HG03064 (cell line): ENCODE data around the gene MYH7.
"Not testable (repeated sequence)": the region's sequence is repeated elsewhere in the genome, so short reads cannot be mapped to it uniquely, and the experiment has no call there.

Experiments used
- ATAC-seq: cut with Tn5 transposase; IDR thresholded peaks from one replicate; pipeline ENCODE4 v1.9.1; 2021; ENCODE audit warnings: low read depth; ENCODE audit not compliant: unreplicated experiment

MYH7 gene

DNA sequence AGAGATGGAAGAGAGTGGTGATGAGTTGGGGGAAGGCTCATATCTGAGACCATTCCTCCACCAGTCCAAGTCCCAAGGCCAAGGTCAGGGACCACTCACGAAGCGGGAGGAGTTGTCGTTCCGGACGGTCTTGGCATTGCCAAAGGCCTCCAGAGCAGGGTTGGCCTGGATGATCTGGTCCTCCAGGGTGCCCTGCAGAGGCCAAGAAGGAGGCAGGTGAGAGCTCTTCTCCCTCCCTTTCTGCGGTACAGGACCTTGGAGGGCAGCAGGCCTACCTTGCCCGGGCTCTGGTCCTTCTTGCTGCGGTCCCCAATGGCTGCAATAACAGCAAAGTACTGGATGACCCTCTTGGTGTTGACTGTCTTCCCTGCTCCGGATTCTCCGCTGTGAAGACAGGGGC, 4.0 kb downstream of the MYH7 start:
- no peak for ATAC-seq

DNA sequence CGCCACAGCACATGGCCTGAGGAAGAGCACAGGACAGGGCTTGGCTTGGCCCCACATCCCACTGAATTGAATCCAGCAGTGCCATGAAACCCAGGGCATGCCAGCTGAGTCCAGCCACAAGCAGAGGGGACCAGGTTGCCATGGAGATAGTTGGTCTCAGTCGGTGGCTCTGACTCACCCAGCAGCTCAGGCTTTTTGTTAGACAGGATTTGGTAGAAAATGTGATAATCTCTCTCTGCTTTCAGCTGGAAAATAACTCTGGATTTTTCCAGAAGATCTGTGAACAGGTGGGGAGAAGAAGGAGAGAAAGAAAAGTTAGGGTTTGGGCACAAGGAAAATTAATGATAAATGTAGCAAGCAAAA, 4.8 kb downstream of the MYH7 start:
- ATAC-seq, result no peak

DNA sequence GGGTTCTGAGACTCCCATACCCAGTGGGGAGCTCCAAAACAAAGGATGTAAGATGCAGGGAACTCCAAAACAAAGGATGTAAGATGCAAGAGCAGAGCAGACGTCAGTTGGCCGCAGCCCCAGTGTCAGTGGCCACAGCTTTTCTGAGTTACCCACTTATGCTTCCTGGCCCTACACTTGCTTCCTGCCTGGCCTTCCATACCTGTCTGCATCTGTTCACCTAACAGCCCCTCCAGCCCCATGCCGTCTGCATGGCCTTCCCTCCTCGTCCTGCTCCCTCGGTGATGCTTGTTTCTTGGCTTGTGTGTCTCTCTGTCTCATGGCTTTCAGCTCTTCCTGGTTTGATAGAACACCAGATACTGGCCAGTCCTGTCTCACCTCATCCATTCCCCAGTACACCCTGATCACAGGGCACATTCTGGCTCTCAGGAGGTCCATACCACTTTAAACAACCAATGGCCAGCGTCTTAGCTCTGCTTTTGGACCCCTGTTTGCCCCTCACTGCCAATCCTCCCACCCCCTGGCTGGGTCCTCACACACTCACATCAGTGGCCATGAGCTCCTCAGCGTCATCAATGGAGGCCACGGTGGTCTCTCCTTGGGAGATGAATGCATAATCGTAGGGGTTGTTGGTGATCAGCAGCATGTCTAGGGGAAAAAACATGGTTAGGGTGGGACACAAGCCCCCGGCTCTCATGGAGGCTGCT, 5.3 kb downstream of the MYH7 start:
- ATAC-seq, result no peak

DNA sequence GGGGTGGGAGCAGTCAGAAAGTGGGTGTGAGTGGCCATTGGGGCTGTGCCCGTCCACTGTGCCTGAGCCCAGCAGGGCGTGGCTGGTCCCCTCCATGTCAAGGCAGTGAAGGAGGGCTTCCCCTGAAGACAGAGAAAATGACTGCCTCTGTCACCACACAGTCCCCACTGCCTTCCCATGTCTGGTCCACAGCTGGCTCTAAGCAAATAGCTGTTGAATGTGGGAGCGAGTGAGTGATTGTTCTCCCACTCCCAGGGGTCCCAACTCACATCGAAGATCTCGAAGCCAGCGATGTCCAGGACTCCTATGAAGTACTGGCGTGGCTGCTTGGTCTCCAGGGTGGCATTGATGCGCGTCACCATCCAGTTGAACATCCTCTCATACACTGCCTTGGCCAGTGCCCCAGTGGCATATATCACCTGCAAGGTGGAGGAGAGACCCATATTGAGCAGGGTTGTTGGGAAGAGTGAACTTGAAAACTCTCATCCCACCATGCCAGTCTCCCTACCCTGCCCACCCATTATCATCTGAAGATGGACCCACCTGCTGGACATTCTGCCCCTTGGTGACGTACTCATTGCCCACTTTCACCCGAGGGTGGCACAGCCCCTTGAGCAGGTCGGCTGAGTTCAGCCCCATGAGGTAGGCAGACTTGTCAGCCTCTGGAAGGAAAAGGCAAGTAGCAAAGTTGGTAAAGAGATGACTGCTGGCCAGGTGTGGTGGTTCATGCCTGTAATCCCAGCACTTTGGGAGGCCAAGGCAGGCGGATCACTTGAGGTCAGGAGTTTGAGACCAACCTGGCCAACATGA, 6.6 kb downstream of the MYH7 start:
- no peak for ATAC-seq

DNA sequence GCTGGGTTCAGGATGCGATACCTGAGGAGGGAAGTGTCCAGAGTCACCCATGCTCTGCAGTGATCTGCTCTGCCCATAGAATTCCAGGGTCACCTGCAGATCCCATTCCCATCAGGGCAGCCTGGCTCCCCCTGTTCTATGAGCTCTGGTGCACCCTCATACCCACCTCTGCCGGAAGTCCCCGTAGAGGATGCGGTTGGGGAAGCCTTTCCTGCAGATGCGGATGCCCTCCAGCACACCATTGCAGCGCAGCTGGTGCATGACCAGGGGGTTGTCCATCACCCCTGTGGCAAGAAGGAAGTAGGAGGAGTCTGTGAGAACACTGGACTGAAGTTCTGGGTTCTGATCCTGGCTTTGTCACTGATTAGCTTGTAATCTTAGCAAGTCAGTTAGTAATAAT, 9.7 kb downstream of the MYH7 start:
- ATAC-seq, result not testable (repeated sequence)

DNA sequence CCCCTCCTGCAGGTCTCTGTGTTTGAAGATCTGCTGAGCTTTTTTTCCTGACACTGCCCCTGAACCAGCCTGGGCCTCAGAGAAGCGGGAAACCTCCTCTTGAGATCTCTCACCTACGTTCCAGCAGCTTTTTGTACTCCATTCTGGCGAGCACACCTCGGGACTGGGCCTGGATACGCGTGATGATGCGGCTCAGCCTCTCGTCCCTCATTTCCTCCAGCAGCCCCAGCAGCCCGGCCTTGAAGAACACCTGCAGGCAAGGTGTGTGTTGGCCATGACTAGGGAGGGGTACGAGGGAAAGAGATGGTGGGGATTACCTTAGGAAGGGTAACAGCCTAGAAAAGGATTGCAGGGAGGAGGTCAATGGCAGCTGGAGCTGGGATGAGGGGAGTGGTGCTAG, 10.3 kb downstream of the MYH7 start:
- ATAC-seq, result no peak

DNA sequence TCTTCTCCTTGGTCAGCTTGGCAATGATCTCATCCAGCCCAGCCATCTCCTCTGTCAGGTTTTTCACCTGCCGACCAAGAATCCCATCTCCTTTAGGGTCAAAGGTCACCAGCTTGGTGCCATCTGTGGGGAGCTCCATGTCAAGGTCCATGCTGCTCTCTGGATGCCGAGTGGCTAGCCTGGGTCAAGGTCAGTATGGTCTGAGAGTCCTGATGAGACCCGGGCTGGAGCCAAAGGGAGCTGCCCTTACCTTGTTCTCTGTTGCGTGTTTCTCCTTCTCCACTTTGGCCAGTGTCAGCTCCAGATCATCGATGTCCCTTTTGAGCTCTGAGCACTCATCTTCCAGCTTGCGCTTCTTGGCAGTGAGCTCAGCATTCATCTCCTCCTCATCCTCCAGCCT, 11.8 kb downstream of the MYH7 start:
- no peak for ATAC-seq

DNA sequence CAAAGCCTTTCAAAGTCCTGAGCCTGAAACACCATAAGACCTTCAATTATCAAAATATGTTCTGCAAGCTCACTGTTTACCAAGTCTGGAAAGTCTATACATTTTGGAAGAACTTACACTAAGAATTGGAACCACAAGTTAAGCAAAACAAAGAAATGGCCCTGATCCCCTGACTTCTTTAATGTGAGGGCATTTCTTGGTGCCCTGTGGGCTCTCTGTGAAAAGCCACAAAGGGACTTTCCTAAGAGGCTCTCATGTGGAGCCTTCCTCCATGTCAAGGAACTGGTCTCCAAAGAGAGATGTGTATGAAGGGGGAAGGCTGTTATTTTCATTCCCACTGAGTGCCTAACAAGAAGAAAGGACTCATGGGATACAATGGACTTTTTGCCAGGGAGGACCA, 13.9 kb downstream of the MYH7 start:
- no peak for ATAC-seq

DNA sequence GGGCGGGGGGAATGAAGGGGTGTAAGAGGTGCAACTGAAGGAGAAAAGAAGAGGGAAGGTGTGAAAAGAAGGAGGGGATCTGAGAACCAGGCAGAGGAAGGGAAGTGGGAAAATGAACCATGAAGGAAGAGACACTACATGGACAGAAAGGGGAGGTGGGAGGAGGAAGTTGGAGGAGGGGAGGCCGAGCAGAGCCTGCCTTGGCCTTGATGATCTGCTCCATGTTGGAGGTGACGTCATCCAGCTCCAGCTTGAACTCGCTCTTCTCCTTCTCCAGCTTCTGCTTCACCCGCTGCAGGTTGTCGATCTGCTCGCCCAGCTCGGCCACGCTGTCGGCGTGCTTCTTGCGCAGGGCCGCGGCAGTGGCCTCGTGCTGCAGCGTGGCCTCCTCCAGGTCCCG, 15.8 kb downstream of the MYH7 start:
- not testable (repeated sequence) for ATAC-seq

DNA sequence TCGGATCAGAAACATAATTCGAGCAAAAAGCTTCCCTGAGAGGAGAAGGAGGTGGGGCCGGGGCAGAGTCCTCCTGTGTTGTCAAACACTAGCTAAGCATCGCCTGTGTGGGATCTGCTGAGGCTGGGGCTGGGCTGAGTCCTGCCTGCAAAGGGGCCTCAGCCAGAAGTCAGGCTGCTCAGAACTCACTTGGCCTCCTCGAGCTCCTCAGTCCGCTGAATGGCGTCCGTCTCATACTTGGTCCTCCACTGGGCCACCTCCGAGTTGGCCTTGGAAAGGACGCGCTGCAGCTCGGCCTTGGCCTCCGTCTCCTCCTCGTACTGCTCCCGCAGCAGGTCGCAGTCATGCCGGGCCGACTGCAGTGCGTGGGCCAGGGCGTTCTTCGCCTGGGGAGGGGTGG, 17.4 kb downstream of the MYH7 start:
- ATAC-seq, result no peak

DNA sequence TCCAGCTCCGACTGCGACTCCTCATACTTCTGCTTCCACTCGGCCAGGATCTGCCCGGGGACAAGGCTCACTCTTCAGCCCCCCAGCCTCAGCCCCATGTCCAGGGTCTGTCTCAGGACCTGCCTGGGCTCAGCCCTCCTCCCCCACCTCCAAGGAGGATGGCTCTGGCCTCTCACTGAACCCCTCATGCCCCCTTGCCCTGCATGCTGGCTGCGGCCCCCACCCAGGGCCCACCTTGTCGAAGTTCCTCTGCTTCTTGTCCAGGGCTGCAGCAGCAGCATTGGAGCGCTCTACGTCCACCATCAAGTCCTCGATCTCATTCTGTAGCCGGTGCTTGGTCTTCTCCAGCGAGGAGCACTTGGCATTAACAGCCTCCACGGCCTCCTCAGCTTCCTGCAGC, 18.2 kb downstream of the MYH7 start:
- ATAC-seq, result not testable (repeated sequence)

DNA sequence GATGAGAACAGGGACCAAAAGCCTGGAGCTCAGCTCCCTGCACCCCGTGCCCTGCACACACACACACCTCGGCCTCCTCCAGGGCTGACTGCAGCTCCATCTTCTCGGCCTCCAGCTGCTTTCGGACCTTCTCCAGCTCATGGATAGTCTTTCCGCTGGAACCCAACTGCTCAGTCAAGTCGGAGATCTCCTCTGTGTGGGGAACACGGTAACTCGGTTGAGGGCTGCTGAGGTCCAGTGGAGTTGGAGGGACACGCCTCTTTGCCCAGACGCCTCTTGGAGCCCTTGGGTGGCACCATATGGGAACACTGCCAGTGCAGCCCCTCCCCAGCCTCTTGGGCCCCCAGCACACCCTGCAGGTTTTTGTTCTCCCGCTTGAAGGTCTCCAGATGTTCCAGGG, 18.7 kb downstream of the MYH7 start:
- ATAC-seq, result no peak

DNA sequence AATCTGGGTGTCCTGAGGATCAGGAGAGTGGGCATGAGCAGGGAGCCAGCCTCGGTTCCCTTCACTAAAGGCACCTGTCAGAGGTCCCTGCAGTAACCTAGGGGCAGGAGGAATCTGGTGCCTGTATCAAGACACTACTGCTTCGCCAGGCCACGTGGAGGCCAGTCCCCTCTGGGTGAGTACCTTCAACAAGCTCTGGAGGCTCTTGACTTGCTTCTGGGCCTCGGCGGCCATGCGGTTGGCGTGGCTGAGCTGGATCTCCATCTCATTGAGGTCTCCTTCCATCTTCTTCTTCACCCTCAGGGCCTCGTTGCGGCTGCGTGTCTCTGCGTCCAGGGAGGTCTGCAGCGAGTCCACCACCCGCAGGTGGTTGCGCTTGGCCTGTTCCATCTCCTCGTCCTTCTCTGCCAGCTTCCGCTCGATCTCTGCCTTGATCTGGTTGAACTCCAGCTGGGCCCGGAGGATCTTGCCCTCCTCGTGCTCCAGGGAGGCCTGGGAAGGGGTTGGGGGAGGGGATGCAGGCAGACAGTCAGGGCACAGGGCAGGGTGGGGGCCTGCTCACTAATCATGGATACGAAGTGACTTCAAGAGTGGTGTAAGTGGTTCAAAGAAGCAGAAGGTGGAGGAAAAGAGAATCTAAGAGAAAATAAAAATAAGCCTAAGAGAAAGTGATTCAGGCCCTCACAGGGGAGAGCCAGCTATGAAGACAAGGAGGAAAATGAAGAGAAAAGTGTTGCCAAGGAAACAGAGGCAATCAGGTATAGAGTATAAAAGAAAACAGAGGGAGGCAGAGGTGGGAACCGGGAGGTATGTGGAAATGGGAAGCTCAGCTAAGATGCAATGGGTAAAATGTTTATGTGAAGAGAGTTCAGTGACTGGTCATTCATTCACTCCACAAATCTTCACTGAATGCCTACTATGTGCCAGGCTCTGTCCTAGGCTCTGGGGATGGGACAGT, 19.4 kb downstream of the MYH7 start:
- ATAC-seq, result no peak

DNA sequence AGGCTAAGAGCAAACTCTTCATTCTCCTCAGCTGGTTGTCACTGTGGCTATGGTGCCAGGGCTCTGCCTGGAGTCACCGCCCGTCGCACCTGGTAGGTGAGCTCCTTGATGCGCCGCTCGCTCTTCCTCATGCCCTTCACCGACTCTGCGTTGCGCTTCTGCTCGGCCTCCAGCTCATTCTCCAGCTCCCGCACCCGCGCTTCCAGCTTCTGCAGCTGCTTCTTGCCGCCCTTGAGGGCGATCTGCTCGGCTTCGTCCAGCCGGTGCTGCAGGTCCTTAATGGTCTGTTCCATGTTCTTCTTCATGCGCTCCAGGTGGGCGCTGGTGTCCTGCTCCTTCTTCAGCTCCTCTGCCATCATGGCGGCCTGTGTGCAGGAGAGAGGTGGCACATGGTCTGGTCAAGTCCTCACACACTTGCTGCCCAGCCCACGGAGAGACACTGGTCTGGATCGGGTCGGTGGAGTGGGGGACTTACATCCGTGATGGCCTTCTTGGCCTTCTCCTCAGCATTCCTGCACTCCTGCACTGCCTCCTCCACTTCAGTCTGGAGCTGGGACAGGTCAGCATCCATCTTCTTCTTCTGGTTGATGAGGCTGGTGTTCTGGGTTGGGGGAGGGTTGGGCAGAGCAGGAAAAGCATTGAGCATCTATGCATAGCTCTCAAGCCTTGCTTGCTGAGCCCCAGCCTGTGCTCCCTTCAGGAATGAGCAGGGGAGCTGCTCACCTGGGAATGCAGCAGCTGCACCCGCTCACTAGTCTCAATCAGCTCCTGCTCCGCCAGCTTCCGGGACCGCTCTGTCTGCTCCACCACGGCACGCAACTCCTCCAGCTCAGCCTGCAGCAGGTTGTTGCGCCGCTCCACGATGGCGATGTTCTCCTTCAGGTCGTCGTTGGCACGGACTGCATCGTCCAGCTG, 20.3 kb downstream of the MYH7 start:
- ATAC-seq, result no peak

DNA sequence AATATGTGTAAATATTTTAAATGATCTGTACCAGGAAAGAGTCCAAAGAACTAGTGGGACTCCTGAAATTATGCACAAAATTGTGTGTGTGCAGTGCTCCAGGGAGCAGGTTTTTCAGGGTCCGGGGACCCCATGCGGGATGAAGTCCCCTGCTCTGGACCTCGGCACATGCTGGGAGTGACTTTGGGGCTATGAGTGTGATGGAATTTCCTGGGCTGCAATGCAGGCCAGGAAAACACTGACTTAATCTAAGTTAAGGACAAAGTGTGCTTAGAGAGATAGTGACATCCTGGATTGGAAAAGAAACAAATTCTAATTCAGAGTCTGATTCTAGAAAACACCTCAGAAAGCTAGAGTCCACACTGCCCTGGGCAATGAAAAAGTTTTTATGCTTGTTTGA, 21.2 kb downstream of the MYH7 start:
- no peak for ATAC-seq

DNA sequence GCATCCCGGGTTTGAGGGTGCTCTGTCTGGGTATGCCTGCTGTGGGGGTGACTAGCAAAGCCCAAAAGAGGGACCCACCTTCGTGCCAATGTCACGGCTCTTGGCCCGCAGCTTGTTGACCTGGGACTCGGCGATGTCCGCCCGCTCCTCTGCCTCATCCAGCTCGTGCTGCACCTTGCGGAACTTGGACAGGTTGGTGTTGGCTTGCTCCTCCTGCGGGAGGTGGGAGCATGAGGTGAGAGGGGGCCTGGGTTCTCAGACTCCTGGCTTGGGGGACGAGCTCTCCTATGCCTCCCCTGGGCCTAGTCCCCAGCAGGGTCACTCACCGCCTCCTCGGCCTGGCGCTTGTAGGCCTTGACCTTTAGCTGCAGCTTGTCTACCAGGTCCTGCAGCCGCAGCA, 21.8 kb downstream of the MYH7 start:
- ATAC-seq, result no peak

DNA sequence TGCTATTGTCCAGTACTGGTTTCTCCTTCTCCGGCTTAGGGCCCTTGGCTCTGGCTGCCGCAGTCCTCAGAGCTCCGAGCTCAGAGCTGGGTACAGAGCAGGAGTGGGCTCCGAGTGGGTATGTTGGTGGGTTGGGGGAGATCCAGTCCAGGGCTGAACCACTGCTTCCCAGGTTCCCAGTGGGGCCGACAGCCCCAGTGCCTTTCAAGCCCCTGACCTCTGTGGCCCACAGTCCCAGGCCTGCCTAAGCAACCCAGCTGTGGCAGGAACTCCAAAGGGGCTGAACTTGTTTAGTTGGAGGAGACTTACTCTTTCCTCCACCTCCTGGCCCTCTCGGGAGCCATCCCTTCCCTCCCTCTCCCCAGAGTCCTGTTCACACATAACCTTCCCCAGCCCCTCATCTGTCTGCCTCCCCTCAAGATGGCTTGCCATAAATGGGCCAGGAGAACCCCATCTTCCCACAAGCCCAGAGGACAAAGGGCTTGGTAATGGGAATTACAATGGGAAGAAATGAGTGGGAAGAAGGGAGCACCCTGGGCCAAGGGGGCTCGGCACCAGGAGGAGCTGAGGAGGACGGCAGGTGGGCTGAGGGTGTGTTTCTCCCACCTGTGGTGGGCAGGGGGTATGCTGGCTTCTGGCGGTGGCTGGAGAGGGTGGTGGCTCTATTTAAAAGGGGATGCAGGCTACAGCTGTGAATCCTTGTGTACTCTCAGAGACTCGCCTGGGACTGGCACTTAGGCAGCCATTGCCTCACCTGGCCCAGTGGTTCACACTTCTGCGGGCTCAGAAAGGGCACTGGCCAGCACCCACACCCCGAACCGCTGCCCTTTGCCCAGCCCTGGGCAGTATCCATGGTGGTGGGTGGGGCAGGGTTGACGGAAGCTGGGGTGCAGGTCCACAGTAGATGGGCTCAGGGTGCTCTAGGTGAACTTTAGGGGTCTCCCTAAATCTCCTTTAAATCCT, 23.6 kb downstream of the MYH7 start:
- ATAC-seq, result no peak

DNA sequence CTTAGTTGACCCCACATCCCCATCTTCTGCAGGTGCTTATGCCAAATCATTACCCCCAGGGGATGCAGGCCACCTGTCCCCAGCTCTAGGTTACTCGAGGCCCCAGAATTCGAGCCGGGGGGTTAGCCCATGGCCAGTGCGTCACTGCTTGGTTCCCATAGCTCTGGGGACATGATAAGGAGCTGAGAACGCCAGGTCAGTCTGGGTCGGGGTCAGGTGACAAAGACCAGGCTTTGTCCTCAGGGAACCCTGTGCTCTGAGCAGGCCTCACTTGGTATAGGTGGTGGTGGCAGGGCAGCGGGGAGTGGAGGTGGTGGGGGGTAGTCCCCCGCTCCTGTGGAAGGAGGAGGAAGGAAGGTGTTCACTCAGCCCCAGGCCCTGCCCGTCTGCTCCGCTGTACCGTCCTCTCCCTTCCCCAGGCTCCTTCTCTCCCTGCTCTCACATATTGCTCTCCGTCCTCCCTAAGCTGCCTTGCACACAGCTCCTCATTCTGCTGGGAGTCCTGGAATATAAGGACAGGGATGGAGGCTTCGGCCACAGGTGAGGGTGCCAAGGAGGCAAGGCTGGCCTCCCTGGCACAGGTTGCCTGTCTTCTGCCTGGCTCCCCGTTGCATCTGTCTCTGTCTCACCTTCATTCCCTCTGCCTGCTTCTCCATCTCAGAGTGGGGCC, 25.4 kb downstream of the MYH7 start:
- ATAC-seq, result no peak

DNA sequence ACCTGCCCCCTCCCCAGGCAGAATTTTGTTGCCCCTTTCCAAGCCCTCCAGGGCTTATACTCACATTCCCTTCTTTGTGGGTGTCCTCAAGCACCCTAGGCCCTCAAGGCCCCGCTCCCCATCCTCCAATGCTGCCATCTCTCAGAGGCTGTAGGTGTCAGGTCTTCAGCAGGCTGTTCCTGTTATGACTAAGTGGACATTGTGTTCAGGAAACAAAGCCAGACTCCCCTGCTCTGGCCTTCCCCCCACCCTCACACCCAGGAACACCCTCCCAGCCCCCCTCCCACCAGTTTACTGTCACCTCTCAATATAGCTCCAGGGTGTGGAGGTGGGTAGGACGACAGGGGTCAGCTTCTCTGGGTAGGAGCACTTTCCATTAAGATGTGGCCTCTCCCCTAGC, 26.0 kb downstream of the MYH7 start:
- no peak for ATAC-seq
